Stimulated activated CD4-positive, alpha-beta T cell treated with anti-CD3 and anti-CD28 coated beads, Interleukin-1b, Interleukin-23, amount 100 ng/mL, for 48 hours (primary cell): ENCODE measurements around the gene ABCA9.

ENCODE experiments used
- DNase-seq: peaks from one replicate; pipeline ENCODE4 v3.0.0-alpha.2; 2020

The ABCA9 gene

GRCh38 chr17:69064476-69064875 lies 3.7 kb upstream of the ABCA9 start:
- DNase-seq = no peak

DNA sequence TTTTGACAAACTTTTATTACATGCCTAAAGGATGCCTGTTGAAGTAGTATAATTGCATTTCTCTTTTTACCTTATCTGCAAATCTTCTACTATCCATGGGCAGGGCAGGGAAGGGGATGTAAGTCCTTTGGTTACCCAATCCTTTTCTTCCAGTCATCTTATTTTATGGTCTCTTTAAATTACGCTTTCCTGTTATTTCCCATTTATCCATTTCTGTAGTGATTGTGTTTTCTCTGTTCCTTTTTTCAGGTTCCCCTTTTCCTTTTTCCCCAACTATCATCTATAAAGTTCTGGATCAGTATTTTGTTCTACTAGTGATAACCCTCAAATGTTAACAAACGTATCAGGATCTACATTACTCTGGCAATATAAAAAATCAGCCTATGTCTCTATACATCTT lies 3.3 kb upstream of the ABCA9 start:
- no peak for DNase-seq

DNA sequence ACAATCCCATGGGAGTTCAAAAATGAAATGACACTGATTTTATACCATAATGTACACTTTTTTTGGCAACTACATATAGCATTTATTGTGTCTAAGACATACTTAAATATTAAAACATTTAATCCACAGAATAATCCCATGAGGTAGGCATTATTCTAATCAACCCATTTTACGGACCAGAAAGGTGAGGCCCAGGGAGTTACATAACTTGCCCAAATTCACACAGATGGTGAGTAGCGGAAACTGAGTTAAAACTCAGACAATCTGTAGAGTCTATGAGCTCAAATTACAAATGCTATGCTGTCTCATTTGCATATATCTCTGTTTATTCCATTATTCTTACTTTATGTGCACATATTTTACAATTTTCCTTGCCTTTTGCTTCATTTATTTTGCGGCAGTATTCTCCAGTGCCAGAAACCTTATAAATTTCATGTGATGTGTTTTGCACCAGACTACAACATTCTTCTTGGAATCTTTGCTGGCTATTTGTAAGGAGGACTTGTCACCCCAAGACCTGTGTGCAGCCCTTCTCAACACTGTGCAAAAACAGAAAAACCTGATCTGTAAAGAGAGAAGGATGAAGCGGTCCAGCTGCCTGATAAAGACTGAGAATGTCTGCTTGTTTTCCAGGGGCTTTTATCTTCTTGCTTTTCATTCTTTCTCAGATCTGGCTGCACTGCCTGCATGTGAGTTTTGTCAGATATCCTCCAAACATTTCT lies 2.3 kb upstream of the ABCA9 start:
- no peak for DNase-seq

- DNase-seq = no peak
Observed at GRCh38 chr17:69061721-69062556, 1.2 kb upstream of the ABCA9 start.

DNA sequence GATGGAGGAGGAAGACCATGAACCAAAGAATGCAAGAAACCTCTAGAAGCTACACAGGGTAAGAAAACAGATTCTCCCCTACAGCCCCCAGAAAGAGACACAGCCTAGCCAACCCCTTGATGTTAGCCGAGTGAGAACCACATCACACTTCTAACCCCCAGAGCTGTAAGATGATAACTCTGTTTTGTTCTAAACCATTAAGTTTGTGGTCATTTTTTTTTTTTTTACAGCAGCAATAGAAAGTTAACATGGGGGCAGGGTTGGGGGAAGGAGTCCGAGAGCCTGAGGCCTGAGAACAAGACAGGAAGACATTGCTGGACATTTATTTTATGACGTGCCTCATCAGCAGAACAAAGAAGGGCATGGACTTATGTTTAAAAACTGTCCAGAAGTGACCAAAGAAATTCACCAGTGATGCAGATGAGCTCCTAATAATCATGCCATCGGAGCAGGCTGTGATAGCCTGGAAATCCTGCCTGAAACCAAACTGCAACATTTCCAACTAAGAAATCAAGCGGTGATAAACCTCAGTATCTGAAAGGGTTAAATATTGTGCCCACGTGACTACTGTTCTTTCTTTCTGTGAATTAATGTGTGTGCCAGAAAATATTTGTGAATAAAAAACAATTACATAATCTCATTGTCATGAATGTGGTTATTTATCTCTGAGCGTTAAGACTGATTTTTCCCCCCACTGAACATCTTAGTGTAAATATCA lies 1.1 kb downstream of the ABCA9 start:
- DNase-seq = no peak

GRCh38 chr17:69058165-69058564 lies 2.6 kb downstream of the ABCA9 start:
- no peak for DNase-seq

- DNase-seq = no peak
Observed at GRCh38 chr17:69057280-69057679, 3.4 kb downstream of the ABCA9 start.

GRCh38 chr17:69056179-69056823 lies 4.4 kb downstream of the ABCA9 start:
- no peak for DNase-seq

DNA sequence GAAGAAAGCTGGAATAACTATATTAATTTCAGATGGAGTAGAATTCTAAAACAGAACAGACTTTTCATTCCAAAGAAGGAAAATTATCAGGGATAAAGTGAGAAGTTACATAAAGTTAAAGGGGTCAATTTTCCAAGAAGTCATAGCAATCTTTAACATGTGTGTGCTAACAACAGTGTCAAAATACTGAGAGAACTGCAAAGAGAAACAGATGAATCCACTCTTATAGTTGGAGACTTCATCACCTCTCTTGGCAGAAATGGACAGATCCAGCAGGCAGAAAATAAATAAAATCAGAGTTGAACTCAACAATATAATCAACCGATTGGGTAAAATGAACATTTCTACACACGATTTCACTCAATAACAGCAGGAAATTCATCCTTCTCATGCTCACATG lies 5.4 kb downstream of the ABCA9 start:
- DNase-seq = no peak

DNA sequence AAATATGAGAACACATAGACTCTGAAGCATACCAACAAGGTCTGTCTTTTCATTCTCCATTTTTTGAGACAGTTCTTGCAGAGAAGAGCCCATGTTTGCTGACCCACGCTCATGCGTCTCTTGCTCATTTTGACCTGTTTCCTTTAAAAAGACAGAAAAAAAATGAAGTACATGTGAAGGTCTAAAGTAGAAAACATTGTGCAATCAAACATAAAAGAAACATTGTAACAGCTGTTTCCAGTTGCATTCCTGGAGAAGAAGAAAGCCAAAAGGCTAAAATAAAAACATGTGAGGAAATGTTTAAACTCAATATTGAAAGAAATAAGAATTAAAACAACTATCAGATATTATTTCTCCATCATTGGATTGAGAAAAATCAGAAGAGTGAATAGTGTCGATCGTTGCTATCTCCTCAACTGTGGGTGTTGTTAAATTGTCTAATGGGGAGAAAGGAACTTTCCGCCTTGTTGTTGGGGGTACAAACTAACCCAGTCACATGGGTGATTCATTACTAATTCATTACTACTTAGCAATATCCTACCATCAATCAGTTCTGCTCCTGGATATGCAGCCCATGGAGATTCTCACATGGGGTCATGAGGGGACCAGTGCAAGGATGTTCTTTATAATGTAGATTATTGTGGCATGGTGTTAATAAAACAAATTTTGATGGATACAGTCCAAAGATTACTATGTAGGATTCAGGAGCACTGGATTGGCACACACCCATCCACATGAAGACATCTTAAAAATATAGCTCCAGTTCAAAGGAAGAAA lies 9.5 kb downstream of the ABCA9 start:
- DNase-seq = no peak

GRCh38 chr17:69048634-69049033 lies 12.1 kb downstream of the ABCA9 start:
- DNase-seq = no peak

- no peak for DNase-seq
Observed at GRCh38 chr17:69047368-69048263, 13.1 kb downstream of the ABCA9 start.

GRCh38 chr17:69046121-69046807 lies 14.5 kb downstream of the ABCA9 start:
- DNase-seq = no peak

GRCh38 chr17:69045646-69046045 lies 15.1 kb downstream of the ABCA9 start:
- no peak for DNase-seq

DNA sequence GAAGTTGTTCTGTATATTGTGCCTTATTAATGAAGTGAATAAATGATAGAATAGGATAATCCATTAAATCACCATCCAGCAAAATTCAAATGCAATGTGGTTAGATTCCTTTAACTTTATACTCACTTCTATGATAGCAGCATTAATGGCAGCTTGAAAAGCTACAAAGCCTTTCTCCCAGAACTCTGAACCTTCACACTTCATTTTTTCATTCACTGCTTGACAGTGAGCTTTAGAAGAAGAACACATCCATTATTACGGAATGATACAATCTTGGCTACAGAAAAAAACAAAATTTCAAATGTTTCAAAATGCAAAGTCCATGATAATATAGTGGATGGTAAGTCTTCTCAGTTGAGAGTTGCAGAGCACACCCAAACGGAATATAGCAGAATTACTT lies 16.4 kb downstream of the ABCA9 start:
- no peak for DNase-seq

DNA sequence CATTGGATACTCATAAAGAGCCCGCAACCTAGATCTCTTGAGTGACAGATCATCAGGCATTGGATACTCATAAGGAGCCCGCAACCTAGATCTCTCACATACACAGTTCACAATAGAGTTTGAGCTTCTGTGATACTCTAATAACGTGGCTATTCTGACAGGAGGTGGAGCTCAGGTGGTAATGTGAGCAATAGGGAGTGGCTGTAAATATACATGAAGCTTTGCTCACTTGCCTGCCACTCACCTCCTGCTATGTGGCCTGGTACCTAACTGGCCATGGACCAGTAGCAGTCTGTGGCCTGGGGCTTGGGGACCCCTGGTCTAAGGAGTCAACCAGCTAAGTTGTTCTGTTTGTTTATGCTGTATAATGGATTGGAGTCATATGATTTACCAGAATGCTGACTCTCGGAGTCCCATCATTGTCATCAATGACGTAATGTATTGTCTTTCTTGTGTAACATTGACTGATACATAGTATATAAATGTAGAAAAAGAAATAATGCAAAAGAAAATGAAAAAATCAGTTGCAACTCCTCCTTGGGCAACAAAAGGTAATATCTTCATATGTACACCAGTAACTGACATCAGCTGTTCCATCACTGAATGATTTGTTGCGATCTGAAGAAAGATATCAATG lies 17.5 kb downstream of the ABCA9 start:
- DNase-seq = no peak

DNA sequence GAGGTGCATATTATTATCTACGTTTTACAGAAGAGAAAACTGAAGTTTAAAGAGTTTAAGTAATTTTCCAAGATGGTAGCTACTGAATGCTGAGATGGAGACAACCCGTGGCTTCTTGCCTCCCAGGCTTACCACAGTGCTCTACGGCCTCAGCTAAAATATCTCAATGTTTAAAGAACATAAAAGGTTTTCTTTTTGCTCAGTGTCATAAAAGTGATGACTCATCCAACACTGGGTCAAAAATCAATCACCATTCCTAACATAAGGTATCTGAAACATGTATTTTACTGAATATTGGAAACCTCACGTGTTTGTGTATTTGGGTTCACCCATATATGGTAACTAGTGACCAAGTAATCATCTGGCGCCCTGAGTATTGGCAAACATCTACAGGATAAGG lies 18.4 kb downstream of the ABCA9 start:
- no peak for DNase-seq

GRCh38 chr17:69031839-69032238 lies 28.9 kb downstream of the ABCA9 start:
- DNase-seq = no peak

- DNase-seq = no peak
Observed at GRCh38 chr17:69030169-69030568, 30.6 kb downstream of the ABCA9 start.

DNA sequence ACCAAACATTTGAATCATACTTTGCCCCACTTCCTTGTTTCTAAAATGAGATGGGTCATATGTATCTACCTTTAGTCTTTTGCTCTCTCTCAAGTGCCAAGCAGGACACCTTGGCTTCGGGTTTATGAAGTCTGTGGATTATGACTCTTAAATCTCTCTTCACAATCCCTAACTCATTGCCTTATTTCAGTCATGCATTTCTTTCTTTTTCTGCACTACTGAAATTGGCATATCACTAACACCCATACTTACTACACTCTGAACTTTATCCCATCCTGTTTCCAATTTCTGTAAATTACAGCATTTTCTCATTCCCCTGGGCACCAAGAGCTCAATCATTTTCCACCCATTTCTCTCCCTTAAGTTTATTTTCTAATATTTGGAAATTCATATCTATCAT lies 42.0 kb downstream of the ABCA9 start:
- DNase-seq = no peak
